H54 (cell line): ENCODE results near the gene NAPSA.
"Not testable (repeated sequence)": the region's sequence is repeated elsewhere in the genome, so short reads cannot be mapped to it uniquely, and the experiment has no call there.

Experiments used
- DNase-seq: peaks from one replicate; pipeline ENCODE4 v3.0.0; 2011; ENCODE audit warnings: low spot score, mixed read lengths; ENCODE audit not compliant: insufficient read length
- FAIRE-seq: peaks from 3 replicates; lab custom pipeline; 2011; peaks lifted over from hg19 to GRCh38; lab: Jason Lieb, UNC
- POLR2A ChIP-seq: IDR thresholded peaks from 2 replicates; pipeline ENCODE4 v1.6.1; 2011; ENCODE audit warnings: low read depth, mild to moderate bottlenecking, low read length

Gene NAPSA

DNA sequence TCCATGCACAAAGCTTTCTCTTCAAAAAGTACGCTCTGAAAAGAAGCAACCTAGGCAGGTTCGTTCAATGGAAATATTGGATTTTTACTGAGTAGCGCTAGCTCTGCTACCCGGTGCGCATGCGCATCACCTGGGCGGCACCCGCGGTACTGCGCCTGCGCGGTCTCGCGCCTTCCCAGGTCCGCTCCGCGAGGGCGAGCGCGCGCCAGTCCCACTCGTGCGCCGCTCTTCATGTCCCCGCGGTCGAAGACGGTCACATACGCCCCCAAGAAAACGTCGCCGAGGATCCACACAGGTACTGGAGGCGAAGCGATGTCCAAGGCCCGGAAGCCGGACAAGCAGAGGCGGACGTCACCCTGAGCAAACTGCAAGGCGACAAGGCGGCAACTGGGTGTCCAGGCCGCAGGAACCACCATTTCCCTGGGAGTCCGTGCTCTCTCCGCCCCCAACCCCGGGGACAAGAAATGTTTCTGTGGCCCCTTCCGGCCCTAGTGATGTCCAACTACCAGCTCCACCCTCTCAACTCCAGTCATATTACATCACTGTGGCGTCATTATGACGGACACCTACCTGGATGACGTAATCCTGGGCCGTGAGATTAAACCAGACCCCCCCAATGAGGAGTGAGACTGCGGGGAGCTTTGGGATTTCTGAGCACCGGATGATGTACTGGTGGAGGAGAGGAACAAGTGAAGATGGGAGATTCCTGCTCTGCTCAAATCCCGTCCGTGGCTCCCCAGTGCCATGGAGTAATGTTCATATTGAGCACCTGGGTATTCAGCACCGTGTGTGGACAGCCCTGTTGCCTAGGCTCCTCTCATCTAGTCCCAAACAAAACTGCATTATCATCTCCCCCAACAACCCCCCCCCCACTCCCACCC lies 31.5 kb downstream of the NAPSA start:
- TF ChIP-seq POLR2A, result peak; percentile 88
- peak; percentile 99 for DNase-seq
- no peak for FAIRE-seq

GRCh38 chr19:50333235-50333736 lies 32.2 kb downstream of the NAPSA start:
- FAIRE-seq (no peak), DNase-seq (peak; percentile 98)
- TF ChIP-seq POLR2A, result no peak

DNA sequence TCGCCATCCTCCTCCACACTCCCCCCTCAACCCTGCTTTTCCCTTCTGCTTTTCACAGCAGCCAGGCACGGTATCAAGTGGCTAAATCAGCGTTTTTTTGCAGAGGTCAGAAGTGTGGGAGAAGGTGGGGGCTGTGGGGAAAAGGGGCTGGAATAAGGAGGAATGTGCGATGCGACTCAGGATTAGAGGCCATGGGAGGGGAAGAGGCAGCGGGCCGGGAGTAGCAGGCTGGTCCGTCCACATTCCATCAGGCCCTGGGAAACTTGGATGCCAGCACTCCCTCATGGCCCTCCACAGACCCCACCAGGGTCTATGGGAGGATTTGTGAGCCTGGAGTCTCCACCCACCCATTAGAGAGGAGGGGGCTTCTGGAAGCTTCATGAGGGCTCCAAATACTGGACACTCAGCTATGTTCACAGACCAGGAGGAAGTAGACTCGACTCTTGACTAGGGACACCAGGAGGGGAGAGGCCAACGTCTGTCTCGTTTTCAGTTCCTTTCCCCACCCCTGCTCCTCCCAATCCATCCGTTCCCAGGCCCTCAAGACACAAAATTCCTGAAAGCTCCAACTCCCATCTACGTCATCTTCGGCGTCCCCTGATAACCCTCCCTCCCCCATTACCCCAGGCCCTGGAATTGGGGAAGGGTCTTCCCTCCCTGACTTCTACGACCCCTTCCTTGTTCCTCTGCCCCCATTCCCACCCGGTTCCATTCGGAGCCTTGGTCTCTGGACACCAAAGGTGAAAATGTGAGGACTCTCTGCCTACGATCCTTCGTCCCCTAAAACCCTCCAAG lies 33.0 kb downstream of the NAPSA start:
- DNase-seq (no peak), FAIRE-seq (no peak)
- no peak for TF ChIP-seq POLR2A

DNA sequence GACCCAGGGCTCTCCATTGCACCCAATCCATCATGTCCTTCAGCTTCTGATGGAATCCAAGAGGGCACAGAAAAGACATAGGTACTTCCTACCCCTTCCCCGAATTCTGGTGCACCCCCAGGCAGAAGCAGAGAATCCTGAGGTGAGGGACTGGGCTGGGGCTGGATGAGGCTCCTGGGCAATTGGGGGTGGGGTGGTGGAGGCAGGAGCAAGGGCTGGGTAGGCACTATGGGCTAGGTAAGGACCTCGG lies 33.5 kb downstream of the NAPSA start:
- TF ChIP-seq POLR2A, result no peak
- no peak for FAIRE-seq
- DNase-seq, result no peak

GRCh38 chr19:50331221-50331993 lies 34.0 kb downstream of the NAPSA start:
- no peak for DNase-seq
- no peak for FAIRE-seq
- no peak for TF ChIP-seq POLR2A

DNA sequence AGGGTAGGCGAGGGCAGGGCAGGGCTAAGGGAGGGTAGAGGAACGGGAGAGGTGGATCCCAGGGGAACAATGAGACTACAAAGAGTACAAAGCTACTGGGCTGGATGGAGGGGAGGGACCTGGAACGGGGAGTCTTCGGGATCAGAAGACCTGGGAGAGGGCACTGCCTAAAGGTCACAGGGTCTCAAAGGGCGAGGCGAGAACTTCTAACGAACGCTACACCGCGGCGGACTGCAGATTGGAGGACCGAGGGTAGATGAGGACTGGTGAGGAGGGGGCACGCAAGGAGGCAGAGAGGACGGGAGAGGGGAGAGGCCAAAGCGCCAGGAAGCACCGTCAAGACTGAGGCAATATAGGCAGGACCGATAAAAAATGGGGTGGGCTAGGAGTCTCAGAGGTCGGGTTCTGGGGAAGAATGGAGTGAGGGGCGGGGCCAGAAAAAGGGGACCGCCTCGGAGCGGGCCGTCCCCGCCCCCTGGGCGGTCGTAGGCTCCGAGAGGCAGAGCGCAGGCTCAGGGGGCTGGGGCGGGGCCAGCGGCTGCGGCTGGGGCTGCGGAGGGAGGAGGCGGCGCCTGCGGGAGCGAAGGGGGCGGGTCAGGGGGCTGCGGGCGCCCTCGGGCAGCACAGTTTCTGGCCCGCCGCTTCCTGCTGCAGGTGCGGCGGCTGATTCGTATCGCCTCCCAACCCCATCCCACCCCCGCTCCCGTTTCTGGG lies 34.9 kb downstream of the NAPSA start:
- DNase-seq (peak; percentile 92), FAIRE-seq (no peak)
- no peak for TF ChIP-seq POLR2A

GRCh38 chr19:50329926-50330294 lies 35.5 kb downstream of the NAPSA start:
- FAIRE-seq, DNase-seq: not testable (repeated sequence)

- peak; percentile 78 for DNase-seq
- no peak for FAIRE-seq
- TF ChIP-seq POLR2A, result no peak
Observed at GRCh38 chr19:50329146-50329925, 36.1 kb downstream of the NAPSA start, which contains the start of gene KCNC3. TSS of gene KCNC3 (minus strand) at chr19:50329377. CDS start at chr19:50329082, 295 bp downstream.

DNA sequence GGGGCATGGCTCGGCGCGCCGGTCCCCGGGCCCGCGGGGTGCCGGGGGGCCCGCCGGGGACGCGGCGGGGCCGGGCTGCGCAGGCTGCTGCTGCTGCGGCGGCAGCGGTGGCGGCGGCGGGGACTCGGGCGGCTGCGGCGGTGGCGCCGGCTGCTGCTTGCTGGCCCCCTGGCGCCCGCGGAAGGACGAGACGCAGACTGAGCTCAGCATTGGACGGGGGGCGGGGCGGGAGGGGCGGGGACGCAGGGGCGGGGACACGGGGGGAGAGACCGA lies 36.6 kb downstream of the NAPSA start:
- DNase-seq (no peak), FAIRE-seq (no peak)
- peak; percentile 52 for TF ChIP-seq POLR2A

- no peak for FAIRE-seq
- TF ChIP-seq POLR2A, result no peak
Observed at GRCh38 chr19:50328224-50328872, 37.1 kb downstream of the NAPSA start.

GRCh38 chr19:50327461-50328223 lies 37.8 kb downstream of the NAPSA start:
- no peak for DNase-seq
- no peak for FAIRE-seq

More at GRCh38 chr19:50328224-50328872, 37.1 kb downstream of the NAPSA start:
- DNase-seq, result no peak

More at GRCh38 chr19:50327461-50328223, 37.8 kb downstream of the NAPSA start:
- TF ChIP-seq POLR2A, result no peak
